Caco-2 (cell line): ENCODE results near the gene ABI3BP. TPM values are rescaled to one million over a fixed set of nuclear protein-coding genes. Genes with fewer than 3 reads are reported as not detected.

ENCODE experiments used
- BruUV-seq: library from RNA; stranded (reverse); fragments of 400-500 nt; replicated peaks from 2 replicates; lab custom pipeline; 2021; lab: Mats Ljungman, UMichigan
- CTCF ChIA-PET: fragments of 300-600 bp; sonication (Branson Sonifier 250); formaldehyde crosslinking; loops from one replicate; lab custom pipeline; 2022; ENCODE audit warnings: antibody characterized with exemption; lab: Charles Lee
- POLR2A ChIA-PET: fragments of 300-600 bp; sonication (Branson Sonifier 250); formaldehyde crosslinking; loops from one replicate; lab custom pipeline; 2022; ENCODE audit warnings: antibody characterized with exemption; lab: Charles Lee
- DNase-seq, 2 experiments: peaks; one replicate each; pipeline versions ENCODE4 v3.0.0 to v3.0.0-alpha.2; 2020 to 2022
- H3K27me3 ChIP-seq: replicated peaks from 2 replicates; pipeline ENCODE4 v1.6.0; 2011; ENCODE audit warnings: low read length; ENCODE audit not compliant: control insufficient read depth, insufficient read depth
- H3K36me3 ChIP-seq: 2 replicates; pipeline ENCODE4 v1.5.1; 2011; ENCODE audit warnings: low read length; ENCODE audit not compliant: control insufficient read depth, insufficient read depth
- H3K4me1 ChIP-seq: fragments of 250-450 bp; sonication (Bioruptor Pico); 2 replicates; pipeline ENCODE4 v1.5.1; 2020; ENCODE audit warnings: mild to moderate bottlenecking
- H3K4me3 ChIP-seq: 2 replicates; pipeline ENCODE4 v1.5.1; 2011; ENCODE audit warnings: low read depth, mild to moderate bottlenecking, control low read depth, low read length
- H3K9me3 ChIP-seq: fragments of 250-450 bp; sonication (Bioruptor Pico); 2 replicates; pipeline ENCODE4 v1.5.1; 2020; ENCODE audit warnings: mild to moderate bottlenecking, moderate library complexity
- H3K27ac Mint-ChIP-seq: one replicate; pipeline ENCODE4 v1.8.0; 2022; ENCODE audit warnings: mixed read lengths; ENCODE audit not compliant: unreplicated experiment
- H3K27me3 Mint-ChIP-seq: one replicate; pipeline ENCODE4 v1.8.0; 2022; ENCODE audit warnings: mixed read lengths; ENCODE audit not compliant: insufficient read depth, unreplicated experiment
- H3K36me3 Mint-ChIP-seq: one replicate; pipeline ENCODE4 v1.8.0; 2022; ENCODE audit warnings: mild to moderate bottlenecking, mixed read lengths; ENCODE audit not compliant: insufficient read depth, unreplicated experiment
- H3K4me1 Mint-ChIP-seq: one replicate; pipeline ENCODE4 v1.8.0; 2022; ENCODE audit warnings: low read depth, mixed read lengths; ENCODE audit not compliant: unreplicated experiment
- H3K4me3 Mint-ChIP-seq: one replicate; pipeline ENCODE4 v1.8.0; 2022; ENCODE audit warnings: mild to moderate bottlenecking, moderate library complexity, mixed read lengths; ENCODE audit not compliant: unreplicated experiment
- H3K9me3 Mint-ChIP-seq: one replicate; pipeline ENCODE4 v1.8.0; 2022; ENCODE audit warnings: mixed read lengths; ENCODE audit not compliant: unreplicated experiment
- intact Hi-C: fragments of 100-400 bp; cut with micrococcal nuclease; formaldehyde crosslinking; loops from one replicate; pipeline ENCODE4 v1.10.0; 2022; ENCODE audit not compliant: unreplicated experiment
- total RNA-seq: library from RNA; stranded (reverse); gene quantifications from 2 replicates; pipeline ENCODE4 v1.2.3, GENCODE V29; 2022
- TF ChIP-seq, protein P1 (sequence below), 2 experiments: fragments of 200-600 bp in 1 of 2; IDR thresholded peaks; 1 replicate in 1 of 2; 2 replicates in 1 of 2; pipeline versions ENCODE4 v1.5.1 to v1.8.0; 2011 to 2022; ENCODE audit warnings: antibody characterized with exemption in 1 of 2, control low read depth in 1 of 2, inconsistent platforms in 1 of 2, low read depth in 1 of 2, low read length in 1 of 2, mild to moderate bottlenecking in 1 of 2, moderate library complexity in 1 of 2; ENCODE audit not compliant: insufficient read depth in 1 of 2, severe bottlenecking in 1 of 2, unreplicated experiment in 1 of 2

ABI3BP gene
- total RNA-seq, 1 experiment from 2014 or later = not detected

DNA sequence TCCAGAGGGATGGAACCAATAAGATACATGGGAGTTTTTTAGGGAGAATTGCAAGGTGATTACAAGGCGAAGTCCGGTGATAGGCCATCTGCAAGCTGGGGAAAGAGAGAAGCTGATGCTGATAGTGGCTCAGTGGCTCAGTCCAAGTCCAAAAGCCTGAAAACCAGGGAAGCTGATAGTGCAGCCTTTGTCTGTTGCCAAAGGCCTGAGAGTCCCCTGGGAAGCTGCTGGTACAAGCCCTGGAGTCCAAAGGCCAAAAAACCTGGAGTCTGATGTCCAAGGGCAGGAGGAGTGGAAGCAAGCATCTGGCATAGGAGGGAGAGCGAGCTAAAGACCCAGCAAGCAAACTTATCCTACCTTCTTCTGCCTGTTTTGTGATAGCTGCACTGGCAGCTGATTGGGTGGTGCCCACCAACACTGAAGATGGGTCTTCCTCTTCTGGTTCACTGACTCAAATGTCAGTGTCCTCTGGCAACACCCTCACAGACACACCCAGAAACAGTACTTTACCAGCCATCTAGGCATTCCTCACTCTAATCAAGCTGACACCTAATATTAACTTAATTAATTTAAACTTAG lies 267.2 kb downstream of the ABI3BP start:
- Mint-ChIP-seq H3K27ac (no peak overlapping the region), H3K36me3 (peaks cover 64% of the 10 kb centered on the region), H3K4me1 (peaks cover 6% of the 10 kb centered on the region), H3K4me3 (no peak overlapping the region), H3K27me3 (no peaks in the 10 kb centered on the region), H3K9me3 (no peaks in the 10 kb centered on the region)
- Histone ChIP-seq H3K4me3 (no peak overlapping the region), H3K4me1 (no peaks in the 10 kb centered on the region), H3K36me3 (no peaks in the 10 kb centered on the region), H3K27me3 (no peaks in the 10 kb centered on the region), H3K9me3 (no peaks in the 10 kb centered on the region)
- ChIA-PET POLR2A (no interaction called here), CTCF (interaction anchor here (0.7 kb wide), 1 partner anchor 122 kb away, joined by 4 read pairs; no protein-coding TSS in a partner anchor)
- BruUV-seq = no TSS peak
- TF ChIP-seq, protein P1, sequence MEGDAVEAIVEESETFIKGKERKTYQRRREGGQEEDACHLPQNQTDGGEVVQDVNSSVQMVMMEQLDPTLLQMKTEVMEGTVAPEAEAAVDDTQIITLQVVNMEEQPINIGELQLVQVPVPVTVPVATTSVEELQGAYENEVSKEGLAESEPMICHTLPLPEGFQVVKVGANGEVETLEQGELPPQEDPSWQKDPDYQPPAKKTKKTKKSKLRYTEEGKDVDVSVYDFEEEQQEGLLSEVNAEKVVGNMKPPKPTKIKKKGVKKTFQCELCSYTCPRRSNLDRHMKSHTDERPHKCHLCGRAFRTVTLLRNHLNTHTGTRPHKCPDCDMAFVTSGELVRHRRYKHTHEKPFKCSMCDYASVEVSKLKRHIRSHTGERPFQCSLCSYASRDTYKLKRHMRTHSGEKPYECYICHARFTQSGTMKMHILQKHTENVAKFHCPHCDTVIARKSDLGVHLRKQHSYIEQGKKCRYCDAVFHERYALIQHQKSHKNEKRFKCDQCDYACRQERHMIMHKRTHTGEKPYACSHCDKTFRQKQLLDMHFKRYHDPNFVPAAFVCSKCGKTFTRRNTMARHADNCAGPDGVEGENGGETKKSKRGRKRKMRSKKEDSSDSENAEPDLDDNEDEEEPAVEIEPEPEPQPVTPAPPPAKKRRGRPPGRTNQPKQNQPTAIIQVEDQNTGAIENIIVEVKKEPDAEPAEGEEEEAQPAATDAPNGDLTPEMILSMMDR (IDR thresholded peaks at IDR 0.05; ENCODE audit: insufficient read depth in 1 of 2, low read depth in 1 of 2, low read length in 1 of 2, severe bottlenecking in 1 of 2, unreplicated experiment in 1 of 2) = no peak
- intact Hi-C loops = no loop called here
- DNase-seq = peak in 1 of 2 experiments; percentile 4

DNA sequence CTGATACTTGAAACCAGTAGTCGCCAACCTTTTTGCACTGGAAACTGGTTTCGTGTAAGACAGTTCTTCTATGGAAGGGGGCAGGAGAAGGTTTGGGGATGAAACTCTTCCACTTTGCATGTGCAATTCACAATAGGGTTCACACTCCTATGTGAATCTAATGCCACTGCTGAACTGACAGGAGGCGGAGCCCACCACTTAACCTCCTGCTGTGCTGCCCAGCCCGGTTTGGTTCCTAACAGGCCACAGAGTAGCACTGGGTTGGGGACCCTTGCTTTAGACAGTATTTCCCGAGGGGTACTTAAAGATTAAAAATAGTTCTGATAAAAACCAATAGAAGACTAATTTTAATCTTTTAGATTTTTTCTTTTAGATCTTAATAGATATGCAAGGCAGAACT lies 272.8 kb downstream of the ABI3BP start:
- Mint-ChIP-seq H3K27ac (no peak overlapping the region), H3K4me1 (peaks cover 24% of the 10 kb centered on the region), H3K27me3 (no peaks in the 10 kb centered on the region), H3K4me3 (no peak overlapping the region), H3K9me3 (no peaks in the 10 kb centered on the region), H3K36me3 (peaks cover 73% of the 10 kb centered on the region)
- intact Hi-C loops = no loop called here
- POLR2A ChIA-PET = no interaction called here
- BruUV-seq = no TSS peak
- TF ChIP-seq, protein P1 (IDR thresholded peaks at IDR 0.05; ENCODE audit: insufficient read depth in 1 of 2, low read depth in 1 of 2, low read length in 1 of 2, severe bottlenecking in 1 of 2, unreplicated experiment in 1 of 2) = no peak
- no peak for DNase-seq
- H3K4me1 ChIP-seq = peaks cover 10% of the 10 kb centered on the region; the same call in 1 of the 2 replicates
- H3K4me3 ChIP-seq = no peak overlapping the region
- CTCF ChIA-PET = no interaction called here
- no peaks in the 10 kb centered on the region; the same call in 1 of the 2 replicates for H3K36me3 ChIP-seq
- H3K9me3 ChIP-seq = no peaks in the 10 kb centered on the region
- no peaks in the 10 kb centered on the region for H3K27me3 ChIP-seq

DNA sequence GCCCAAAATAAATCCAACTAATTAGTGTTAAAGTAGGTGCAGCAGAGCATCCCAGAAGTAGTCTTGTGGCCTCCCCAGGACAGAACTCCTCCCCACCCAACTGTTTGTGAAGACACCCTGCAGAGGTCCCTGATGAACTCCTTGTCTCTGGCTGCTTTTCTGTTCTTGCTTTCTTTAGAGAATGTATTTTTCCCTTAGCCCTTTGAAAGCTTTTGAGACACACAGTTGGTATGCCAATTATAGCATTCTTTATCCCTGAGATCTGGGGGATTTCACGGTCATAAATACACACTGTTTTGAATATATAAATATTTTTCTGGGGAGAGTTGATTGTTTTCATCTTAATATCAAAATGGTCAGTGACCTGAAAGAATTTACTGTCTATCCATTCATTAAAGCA lies 274.1 kb downstream of the ABI3BP start:
- Histone ChIP-seq H3K4me3 (no peak overlapping the region), H3K9me3 (no peaks in the 10 kb centered on the region), H3K36me3 (no peaks in the 10 kb centered on the region; the same call in 1 of the 2 replicates), H3K4me1 (peaks cover 10% of the 10 kb centered on the region; the same call in 1 of the 2 replicates), H3K27me3 (no peaks in the 10 kb centered on the region)
- TF ChIP-seq, protein P1 (IDR thresholded peaks at IDR 0.05; ENCODE audit: insufficient read depth in 1 of 2, low read depth in 1 of 2, low read length in 1 of 2, severe bottlenecking in 1 of 2, unreplicated experiment in 1 of 2) = no peak
- DNase-seq = no peak
- Mint-ChIP-seq H3K27ac (no peak overlapping the region), H3K4me3 (no peak overlapping the region), H3K4me1 (peaks cover 24% of the 10 kb centered on the region), H3K36me3 (peaks cover 73% of the 10 kb centered on the region), H3K27me3 (no peaks in the 10 kb centered on the region), H3K9me3 (no peaks in the 10 kb centered on the region)
- intact Hi-C loops = no loop called here
- no TSS peak for BruUV-seq
- POLR2A ChIA-PET = no interaction called here
- CTCF ChIA-PET = no interaction called here
